Gastrocnemius medialis (tissue), 4 donors: ENCODE data around the gene SAMD4A. TPM values are rescaled to one million over a fixed set of nuclear protein-coding genes. Genes with fewer than 3 reads are reported as not detected.
A peak's percentile ranks its signal among the peaks of the same experiment; 100 is the strongest.

Experiments used
- ATAC-seq, 2 donors: fragments of 150-250 bp; one replicate each; pipeline ENCODE4 v1.9.1; 2016
- DNase-seq, 2 donors: peaks; one replicate each; pipeline ENCODE4 v3.0.0-alpha.2; 2019
- H3K27ac ChIP-seq, 4 donors: fragments of 200-600 bp; sonication (generic); 1 replicate in 1 of 4; 2 replicates in 3 of 4; pipeline ENCODE4 v1.5.1; 2016 to 2018; ENCODE audit warnings: mild to moderate bottlenecking in 2 of 4, moderate library complexity in 1 of 4
- H3K27me3 ChIP-seq, 3 donors: fragments of 200-600 bp; sonication (generic) in 2 of 3; 1 replicate in 1 of 3; 2 replicates in 2 of 3; pipeline versions ENCODE4 v1.5.1 to v1.6.0; 2016 to 2019; ENCODE audit warnings: mild to moderate bottlenecking in 1 of 3, moderate library complexity in 1 of 3
- H3K36me3 ChIP-seq, 2 donors: fragments of 200-600 bp; sonication (generic) in 1 of 2; one replicate each; pipeline ENCODE4 v1.5.1; 2017 to 2018
- H3K4me1 ChIP-seq, 2 donors: fragments of 200-600 bp; sonication (generic) in 1 of 2; one replicate each; pipeline ENCODE4 v1.5.1; 2016 to 2017; ENCODE audit warnings: mild to moderate bottlenecking in 2 of 2
- H3K4me3 ChIP-seq, 4 donors: fragments of 200-600 bp; sonication (generic) in 3 of 4; 1 replicate in 1 of 4; 2 replicates in 3 of 4; pipeline ENCODE4 v1.5.1; 2016 to 2019; ENCODE audit warnings: mild to moderate bottlenecking in 2 of 4
- H3K9me3 ChIP-seq, 3 donors: fragments of 200-600 bp; sonication (generic) in 2 of 3; 1 replicate in 1 of 3; 2 replicates in 2 of 3; pipeline ENCODE4 v1.5.1; 2016 to 2019
- POLR2A ChIP-seq, 2 donors: fragments of 450-650 bp; IDR thresholded peaks; one replicate each; pipeline ENCODE4 v1.6.1; 2017; ENCODE audit warnings: antibody characterized with exemption in 2 of 2, mild to moderate bottlenecking in 2 of 2, moderate library complexity in 2 of 2
- in situ Hi-C, 4 donors: fragments of 200-750 bp; cut with MboI; loops; one replicate each; pipeline versions ENCODE4 v1.15.0 to v1.8.0; 2017; ENCODE audit warnings: low sequenced_read_pairs in 4 of 4
- intact Hi-C: fragments of 100-400 bp; cut with DNase I; formaldehyde crosslinking; loops from one replicate; pipeline ENCODE4 v1.15.1; 2023; ENCODE audit warnings: low total_unique reads
- total RNA-seq, 4 donors: library from RNA; depleted of rRNA; stranded (reverse); fragments of >200 nt; gene quantifications; one replicate each; pipeline versions ENCODE4 v1.1.0 to v1.2.3, GENCODE V29; 2016
- TF ChIP-seq, protein P1 (sequence below), 5 experiments: fragments of 450-650 bp in 3 of 5; fragments of 200-600 bp in 2 of 5; sonication (generic) in 2 of 5; IDR thresholded peaks in 4 of 5; conservative IDR thresholded peaks in 1 of 5; 1 replicate in 4 of 5; 2 replicates in 1 of 5; pipeline ENCODE4 v1.5.1; 2016 to 2019; ENCODE audit warnings: antibody characterized with exemption in 5 of 5, mild to moderate bottlenecking in 3 of 5, moderate library complexity in 3 of 5

SAMD4A gene
- total RNA-seq, 4 donors from 2014 or later: 26.4 to 48.0 (median 42.2) TPM

DNA sequence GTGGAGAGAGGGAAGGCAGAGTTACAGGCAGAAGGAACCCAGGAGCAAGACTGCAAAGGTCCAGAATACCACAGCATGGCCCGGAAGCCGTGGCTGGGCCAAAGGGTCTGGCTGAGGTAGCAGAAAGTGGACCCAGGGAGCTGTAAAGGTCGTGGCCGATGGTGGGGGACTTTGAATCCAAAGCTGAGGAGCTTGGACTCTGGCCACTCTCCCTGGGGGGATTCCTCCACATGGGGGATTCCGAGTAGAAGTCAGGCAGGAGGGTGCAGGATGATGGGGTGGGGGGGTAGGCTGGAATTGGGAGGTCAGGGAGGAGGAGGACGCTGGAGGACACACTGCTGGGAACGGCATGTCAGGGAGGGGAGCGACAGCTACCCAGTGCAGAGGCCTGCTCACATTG is 210.5 kb downstream of the SAMD4A start:
- Histone ChIP-seq H3K36me3 (peaks cover 0 to 8% of the 10 kb centered on the region in 2 donors), H3K27me3 (no peaks in the 10 kb centered on the region), H3K9me3 (no peaks in the 10 kb centered on the region), H3K27ac (peak overlapping the region; percentile 83 to 94 (median 88)), H3K4me3 (no peak overlapping the region), H3K4me1 (peaks cover 48 to 53% of the 10 kb centered on the region in 2 donors)
- intact Hi-C loops: no loop called here
- DNase-seq (no peak), ATAC-seq (no peak)
- TF ChIP-seq POLR2A (IDR thresholded peaks at IDR 0.05): no peak
- TF ChIP-seq, protein P1, sequence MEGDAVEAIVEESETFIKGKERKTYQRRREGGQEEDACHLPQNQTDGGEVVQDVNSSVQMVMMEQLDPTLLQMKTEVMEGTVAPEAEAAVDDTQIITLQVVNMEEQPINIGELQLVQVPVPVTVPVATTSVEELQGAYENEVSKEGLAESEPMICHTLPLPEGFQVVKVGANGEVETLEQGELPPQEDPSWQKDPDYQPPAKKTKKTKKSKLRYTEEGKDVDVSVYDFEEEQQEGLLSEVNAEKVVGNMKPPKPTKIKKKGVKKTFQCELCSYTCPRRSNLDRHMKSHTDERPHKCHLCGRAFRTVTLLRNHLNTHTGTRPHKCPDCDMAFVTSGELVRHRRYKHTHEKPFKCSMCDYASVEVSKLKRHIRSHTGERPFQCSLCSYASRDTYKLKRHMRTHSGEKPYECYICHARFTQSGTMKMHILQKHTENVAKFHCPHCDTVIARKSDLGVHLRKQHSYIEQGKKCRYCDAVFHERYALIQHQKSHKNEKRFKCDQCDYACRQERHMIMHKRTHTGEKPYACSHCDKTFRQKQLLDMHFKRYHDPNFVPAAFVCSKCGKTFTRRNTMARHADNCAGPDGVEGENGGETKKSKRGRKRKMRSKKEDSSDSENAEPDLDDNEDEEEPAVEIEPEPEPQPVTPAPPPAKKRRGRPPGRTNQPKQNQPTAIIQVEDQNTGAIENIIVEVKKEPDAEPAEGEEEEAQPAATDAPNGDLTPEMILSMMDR (IDR thresholded peaks at IDR 0.05 in 4 of 5, conservative IDR thresholded peaks at IDR 0.05 in 1 of 5): no peak
- in situ Hi-C loops: loop anchor here in 3 of 4 donors (5.0 to 10.0 kb wide), 3 partner anchors 83 to 215 kb away; partner anchors contain the start of gene SAMD4A (in 1 of the 3)

DNA sequence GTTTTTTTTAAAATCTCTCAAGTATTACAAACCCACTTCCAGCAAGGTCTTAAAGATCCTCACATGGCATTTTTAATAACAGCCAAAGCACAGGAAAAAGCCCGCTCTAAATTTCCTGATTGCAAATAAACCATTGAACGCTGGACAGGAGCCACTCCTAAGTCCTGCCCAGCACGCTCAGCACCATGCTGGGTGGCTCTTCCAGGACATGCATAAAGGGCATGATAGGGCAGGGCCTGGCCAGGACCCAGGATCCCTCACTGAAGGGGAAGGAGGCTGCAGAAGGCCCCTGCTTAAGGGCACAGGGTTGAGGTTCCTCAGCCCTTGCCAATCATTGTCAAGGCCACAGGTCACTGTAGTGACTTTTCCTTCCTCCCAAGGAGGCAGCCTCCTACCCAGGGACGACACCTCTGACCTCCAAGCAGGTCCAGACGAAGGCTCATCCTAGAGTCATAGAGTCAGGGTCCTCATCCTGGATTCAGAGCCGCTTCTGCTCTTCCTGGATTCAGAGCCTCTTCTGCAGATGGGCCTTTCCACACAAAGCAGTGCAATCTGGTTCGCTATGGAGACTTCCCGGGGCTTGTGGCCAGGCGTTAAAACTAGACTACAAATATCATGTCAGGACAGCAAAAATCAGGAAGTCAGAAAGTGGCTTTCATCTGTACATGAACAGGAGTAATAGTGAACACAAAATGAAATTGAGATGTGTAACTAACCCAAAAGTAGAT is 211.9 kb downstream of the SAMD4A start:
- ATAC-seq (no peak), DNase-seq (no peak)
- in situ Hi-C loops: loop anchor here in 3 of 4 donors (5.0 to 10.0 kb wide), 3 partner anchors 84 to 216 kb away; partner anchors contain the start of gene SAMD4A (in 1 of the 3)
- intact Hi-C loops: no loop called here
- TF ChIP-seq, protein P1 (IDR thresholded peaks at IDR 0.05 in 4 of 5, conservative IDR thresholded peaks at IDR 0.05 in 1 of 5): no peak
- no peak for TF ChIP-seq POLR2A (IDR thresholded peaks at IDR 0.05)
- Histone ChIP-seq H3K36me3 (peaks cover 0 to 8% of the 10 kb centered on the region in 2 donors), H3K27ac (peak overlapping the region; percentile 83 to 94 (median 88)), H3K27me3 (no peaks in the 10 kb centered on the region), H3K9me3 (no peaks in the 10 kb centered on the region), H3K4me3 (no peak overlapping the region), H3K4me1 (peaks cover 41 to 50% of the 10 kb centered on the region in 2 donors)

DNA sequence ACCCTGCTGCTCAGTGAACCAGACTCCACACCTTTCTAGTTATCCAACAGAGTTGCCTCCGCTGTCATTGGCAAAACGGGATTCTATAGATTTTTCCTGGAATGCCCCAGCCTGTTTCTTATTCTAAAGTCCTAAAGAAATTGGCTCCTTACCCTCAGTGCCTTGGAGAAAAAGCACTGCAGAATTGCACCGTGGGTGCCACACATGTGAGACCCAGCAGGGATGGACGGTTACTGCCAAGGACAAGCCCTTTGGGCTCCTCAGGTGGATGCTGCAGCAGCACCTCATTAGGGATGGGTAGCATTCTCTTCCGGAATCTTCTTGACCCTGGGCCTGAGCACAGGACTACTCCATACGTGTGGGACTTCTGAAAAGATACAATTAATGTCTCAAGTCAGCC is 214.2 kb downstream of the SAMD4A start:
- Histone ChIP-seq H3K36me3 (peaks cover 0 to 8% of the 10 kb centered on the region in 2 donors), H3K4me3 (no peak overlapping the region), H3K4me1 (peaks cover 44 to 53% of the 10 kb centered on the region in 2 donors), H3K27ac (no peak overlapping the region), H3K27me3 (no peaks in the 10 kb centered on the region), H3K9me3 (no peaks in the 10 kb centered on the region)
- TF ChIP-seq POLR2A (IDR thresholded peaks at IDR 0.05): no peak
- TF ChIP-seq, protein P1 (IDR thresholded peaks at IDR 0.05 in 4 of 5, conservative IDR thresholded peaks at IDR 0.05 in 1 of 5): no peak
- intact Hi-C loops (loop anchor here (10.0 kb wide), 1 partner anchor 624 kb away; no protein-coding TSS in a partner anchor), in situ Hi-C loops (no loop called here)
- ATAC-seq (no peak), DNase-seq (no peak)

DNA sequence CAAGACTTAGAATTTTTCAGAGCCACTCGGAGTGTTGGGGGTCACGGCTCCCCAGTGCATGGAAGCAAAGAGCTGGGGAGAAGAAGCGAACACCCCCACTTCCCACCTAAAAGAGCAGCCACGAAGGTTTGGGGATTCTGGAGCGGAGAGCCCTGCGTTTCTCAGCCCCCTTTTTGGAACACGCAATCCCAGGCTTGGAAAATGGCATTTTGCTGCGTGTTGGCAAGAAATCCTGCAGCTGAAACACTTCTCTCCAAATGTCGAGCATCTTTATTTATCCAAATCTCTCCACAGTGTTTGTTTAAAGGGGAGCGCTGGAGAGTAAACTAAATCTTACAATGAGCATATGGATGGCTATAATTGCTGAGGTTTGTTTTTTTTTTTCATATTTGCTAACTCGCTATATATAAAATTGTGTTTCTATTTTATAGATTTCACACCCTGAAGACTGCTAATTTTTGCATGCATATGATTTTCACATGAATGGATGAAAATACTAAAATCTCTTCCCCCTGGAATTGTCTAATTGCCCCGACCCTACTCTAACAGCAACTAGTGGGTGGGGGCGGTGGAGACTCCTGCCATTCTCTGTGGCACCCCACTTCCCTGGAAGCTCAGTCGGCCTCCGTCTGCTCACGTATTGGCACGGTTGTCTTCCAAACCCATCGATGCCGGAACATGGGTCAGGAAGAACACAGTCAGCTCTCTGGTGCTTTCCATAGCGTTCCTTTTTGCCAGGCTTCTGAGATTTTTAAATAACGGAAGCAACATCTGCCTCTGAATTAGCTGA is 215.2 kb downstream of the SAMD4A start:
- Histone ChIP-seq H3K36me3 (peaks cover 0 to 9% of the 10 kb centered on the region in 2 donors), H3K4me1 (peaks cover 45 to 53% of the 10 kb centered on the region in 2 donors), H3K4me3 (no peak overlapping the region), H3K9me3 (no peaks in the 10 kb centered on the region), H3K27ac (peak overlapping the region; percentile 98 to 100 (median 99)), H3K27me3 (no peaks in the 10 kb centered on the region)
- in situ Hi-C loops: no loop called here
- TF ChIP-seq, protein P1 (IDR thresholded peaks at IDR 0.05 in 4 of 5, conservative IDR thresholded peaks at IDR 0.05 in 1 of 5): no peak
- TF ChIP-seq POLR2A (IDR thresholded peaks at IDR 0.05): no peak
- intact Hi-C loops: loop anchor here (10.0 kb wide), 1 partner anchor 623 kb away; no protein-coding TSS in a partner anchor
- no peak for ATAC-seq
- no peak for DNase-seq
